Skeletal muscle cell (primary cell): ENCODE measurements around the gene RAB13.
A peak's percentile ranks its signal among the peaks of the same experiment; 100 is the strongest.

Source experiments
- DNase-seq: peaks from one replicate; pipeline ENCODE4 v3.0.0-alpha.2; 2010; ENCODE audit warnings: low read depth
- H3K4me3 ChIP-seq: 2 replicates; pipeline ENCODE4 v1.5.1; 2011; ENCODE audit warnings: low read depth, mild to moderate bottlenecking, control low read depth, low read length, moderate library complexity

Gene RAB13

GRCh38 chr1:153958961-153959260 lies 27.2 kb downstream of the RAB13 start:
- no peak for DNase-seq
- no peak overlapping the region for H3K4me3 ChIP-seq

GRCh38 chr1:153958111-153958960 lies 27.8 kb downstream of the RAB13 start, which contains the start of gene CRTC2:
CRTC2 (minus strand) TSS chr1:153958612; CDS start chr1:153958497, 115 bp downstream.
- peak within 1 kb of the TSS; percentile 76 for H3K4me3 ChIP-seq
- peak; percentile 94 for DNase-seq

DNA sequence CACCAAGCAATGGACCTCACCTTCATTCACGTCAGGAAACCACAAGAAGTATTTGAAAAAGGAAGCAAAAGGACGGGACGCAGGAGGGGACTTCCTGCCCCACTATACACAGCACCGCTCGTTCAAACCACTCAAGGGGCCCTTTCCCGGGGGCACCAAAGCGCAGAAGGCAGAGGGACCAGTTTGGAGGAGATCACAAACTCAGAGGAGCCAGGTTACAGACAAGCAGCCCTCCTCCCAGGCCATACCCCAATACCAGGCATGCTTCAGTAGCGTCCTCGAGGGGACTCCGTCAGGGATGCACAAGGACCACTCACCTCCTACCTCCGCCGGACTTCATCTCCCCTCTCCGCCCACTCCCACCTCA lies 28.4 kb downstream of the RAB13 start:
- peak overlapping the region; percentile 76 for H3K4me3 ChIP-seq
- no peak for DNase-seq

GRCh38 chr1:153956997-153957715 lies 29.0 kb downstream of the RAB13 start:
- H3K4me3 ChIP-seq, result peak overlapping the region; percentile 76
- DNase-seq, result no peak

DNA sequence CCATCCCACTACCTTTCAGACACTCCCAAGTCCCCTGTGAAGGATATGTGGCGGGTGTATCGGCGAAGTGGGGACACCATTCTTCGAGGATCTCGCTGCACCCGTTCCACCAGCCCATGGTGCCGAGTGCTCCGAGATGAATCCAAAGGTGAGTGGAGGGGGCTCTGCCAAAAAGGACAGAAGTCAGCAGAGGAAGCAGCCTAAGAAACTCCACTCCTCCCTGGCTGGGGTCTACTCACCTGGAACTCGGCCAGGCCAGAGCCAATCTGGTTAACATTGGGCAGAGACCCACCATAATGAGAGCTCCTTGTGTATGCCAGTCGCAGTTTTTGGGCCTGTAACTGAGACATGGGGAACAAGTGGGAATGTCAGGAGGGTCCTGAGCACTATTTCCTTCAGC lies 31.3 kb downstream of the RAB13 start:
- DNase-seq, result no peak
- no peak overlapping the region for H3K4me3 ChIP-seq

DNA sequence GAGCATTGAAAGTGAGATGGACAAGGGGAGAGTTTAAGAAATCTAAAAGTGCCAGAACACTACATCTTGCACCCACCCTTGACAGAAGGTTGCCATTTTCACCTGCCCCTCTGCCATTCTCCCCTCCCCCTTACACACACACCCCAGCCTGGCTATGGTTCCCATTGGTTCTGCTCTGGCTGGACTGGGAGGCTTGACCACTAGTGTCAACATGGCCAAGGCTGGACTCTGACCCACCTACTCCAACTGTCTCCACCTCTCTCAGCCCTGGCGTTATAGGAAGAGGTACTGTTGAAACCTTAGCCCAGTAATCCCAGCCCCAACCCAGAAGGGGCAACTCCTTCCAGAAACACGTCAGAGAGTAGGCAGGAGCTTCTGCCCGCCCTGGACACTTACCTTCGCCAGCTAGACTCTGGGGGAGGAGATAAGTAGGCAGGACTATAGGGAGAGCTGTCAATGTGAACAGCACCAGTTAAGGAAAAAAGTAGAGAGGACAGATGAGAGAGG lies 32.2 kb downstream of the RAB13 start:
- H3K4me3 ChIP-seq, result no peak overlapping the region
- no peak for DNase-seq

DNA sequence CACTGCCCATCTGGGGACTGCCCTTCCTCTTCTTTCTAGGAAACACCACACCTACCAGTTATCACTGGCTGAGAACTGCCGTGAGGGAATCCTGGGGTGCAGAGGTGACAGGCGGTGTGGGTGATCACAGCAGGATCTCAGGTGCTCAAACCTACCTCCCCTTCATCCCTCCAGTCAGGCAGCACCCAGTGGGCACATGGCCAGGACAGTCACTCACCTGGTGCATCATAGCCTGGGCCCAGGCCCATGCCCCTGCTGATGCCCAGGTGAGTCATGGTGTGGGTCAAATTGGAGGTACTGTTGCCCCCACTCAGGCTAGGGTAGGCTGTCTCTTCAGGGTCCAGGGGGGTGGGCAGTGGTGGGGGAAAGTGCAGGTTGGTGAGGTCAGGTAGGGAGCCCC lies 34.3 kb downstream of the RAB13 start:
- DNase-seq, result no peak
- no peak overlapping the region for H3K4me3 ChIP-seq

- H3K4me3 ChIP-seq, result no peak overlapping the region
- no peak for DNase-seq
Observed at GRCh38 chr1:153951183-153951582, 35.0 kb downstream of the RAB13 start.

- H3K4me3 ChIP-seq, result peak within 1 kb of the TSS; percentile 83
- no peak for DNase-seq
Observed at GRCh38 chr1:153946622-153947241, 39.4 kb downstream of the RAB13 start, which contains the start of gene DENND4B. DENND4B (minus strand) TSS chr1:153946718; CDS start chr1:153944374, 2,344 bp downstream.

DNA sequence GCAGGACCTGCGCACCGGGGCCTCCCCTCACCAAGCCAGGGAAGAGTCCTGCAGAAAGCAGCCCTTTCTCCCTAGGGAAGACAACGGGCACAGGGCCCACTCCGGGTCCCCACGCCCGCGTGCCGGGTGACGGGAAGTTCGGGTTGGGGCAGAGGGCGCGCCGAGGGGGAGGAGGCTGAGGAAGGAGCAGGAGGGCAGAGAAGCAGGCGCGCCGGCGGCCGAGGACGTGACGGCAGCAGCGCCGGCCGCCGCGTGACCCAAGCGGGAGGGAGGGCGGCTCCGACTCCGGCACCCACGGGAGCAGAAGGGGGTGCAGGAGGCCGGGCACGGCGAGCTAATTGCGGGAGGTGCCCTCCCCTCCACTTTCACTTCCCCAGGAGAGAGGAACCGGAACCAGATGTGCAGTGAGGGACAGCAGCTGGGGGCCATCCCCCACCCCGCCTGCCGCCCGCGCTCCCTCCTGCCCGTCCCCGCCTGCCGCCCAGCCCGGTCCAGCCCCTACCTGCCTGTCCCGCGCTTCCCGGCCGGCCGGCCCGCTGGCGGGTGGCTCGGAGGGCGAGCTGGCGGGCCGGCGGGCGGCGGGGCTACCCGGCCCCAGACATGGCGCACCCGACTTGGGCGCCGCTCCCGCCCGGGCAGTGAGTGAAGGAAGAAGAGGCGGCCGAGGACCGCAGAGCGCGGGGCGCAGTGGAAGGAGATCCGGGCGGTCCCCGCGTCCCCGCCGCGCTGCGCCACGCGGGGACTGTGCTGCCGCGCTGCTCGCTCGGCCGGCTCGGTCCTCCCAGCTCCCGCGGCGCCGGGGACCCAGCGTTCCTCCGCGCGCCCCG lies 40.1 kb downstream of the RAB13 start:
- no peak for DNase-seq

GRCh38 chr1:153945131-153945794 lies 40.9 kb downstream of the RAB13 start:
- peak overlapping the region; percentile 83 for H3K4me3 ChIP-seq
- no peak for DNase-seq

More for the DNA sequence above, 40.1 kb downstream of the RAB13 start:
- H3K4me3 ChIP-seq, result peak overlapping the region; percentile 83

DNA sequence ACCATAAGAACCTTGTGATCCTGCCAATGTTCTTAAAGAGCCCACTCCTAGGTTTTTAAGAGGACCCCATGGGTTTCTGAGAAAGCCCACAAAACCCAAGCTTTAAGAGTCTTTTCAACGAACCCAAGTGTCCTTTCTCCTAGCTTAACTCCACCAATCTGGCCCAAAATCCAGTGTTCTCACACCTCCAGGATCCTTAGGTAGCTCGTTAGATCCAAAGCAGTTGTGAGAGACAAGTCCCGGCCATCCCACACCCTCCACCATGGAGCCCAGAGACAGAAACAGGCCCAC lies 41.4 kb downstream of the RAB13 start:
- DNase-seq, result no peak
- H3K4me3 ChIP-seq, result peak overlapping the region; percentile 83

DNA sequence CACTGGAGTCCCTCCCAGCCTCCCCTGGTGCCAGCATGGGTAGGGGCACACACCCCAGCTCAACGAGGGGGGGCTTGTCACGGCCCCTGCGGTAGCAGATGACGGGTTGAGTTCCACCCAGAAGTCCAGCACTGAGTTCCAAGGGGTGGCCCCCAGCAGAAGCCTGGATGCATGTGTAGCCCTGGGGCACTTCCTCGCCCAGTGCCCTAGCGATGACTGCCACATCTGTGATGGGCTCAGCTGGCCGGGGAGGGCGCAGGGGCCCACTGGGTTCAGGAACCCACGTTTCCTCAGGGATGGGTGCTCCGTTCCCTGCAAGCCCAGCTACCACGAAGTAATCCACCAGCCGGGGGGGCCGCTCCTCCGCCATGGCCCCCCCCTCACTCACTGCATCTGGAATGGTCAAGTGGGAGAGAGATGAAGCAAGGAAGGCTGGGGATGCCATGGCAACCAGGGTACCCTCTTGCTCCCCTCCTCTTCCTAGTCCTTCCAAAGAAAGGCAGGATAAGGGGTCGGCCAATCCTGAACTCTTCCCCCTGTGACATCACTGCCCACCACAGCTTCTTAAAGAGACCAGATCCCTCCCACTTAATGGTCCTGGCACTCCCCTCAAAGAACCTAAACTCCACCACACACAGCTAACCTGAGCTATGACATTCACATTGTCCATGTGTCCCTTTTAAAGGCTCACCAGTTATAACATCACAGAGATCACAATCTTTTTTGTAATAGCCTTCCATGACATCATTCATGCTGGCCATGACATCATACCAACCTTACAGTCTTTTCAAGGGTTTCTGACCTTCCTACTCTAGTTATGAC lies 41.9 kb downstream of the RAB13 start:
- no peak overlapping the region for H3K4me3 ChIP-seq
- no peak for DNase-seq

- DNase-seq, result no peak
- no peak overlapping the region for H3K4me3 ChIP-seq
Observed at GRCh38 chr1:153942766-153943549, 43.2 kb downstream of the RAB13 start.

GRCh38 chr1:153941826-153942725 lies 44.1 kb downstream of the RAB13 start:
- no peak overlapping the region for H3K4me3 ChIP-seq
- DNase-seq, result no peak

DNA sequence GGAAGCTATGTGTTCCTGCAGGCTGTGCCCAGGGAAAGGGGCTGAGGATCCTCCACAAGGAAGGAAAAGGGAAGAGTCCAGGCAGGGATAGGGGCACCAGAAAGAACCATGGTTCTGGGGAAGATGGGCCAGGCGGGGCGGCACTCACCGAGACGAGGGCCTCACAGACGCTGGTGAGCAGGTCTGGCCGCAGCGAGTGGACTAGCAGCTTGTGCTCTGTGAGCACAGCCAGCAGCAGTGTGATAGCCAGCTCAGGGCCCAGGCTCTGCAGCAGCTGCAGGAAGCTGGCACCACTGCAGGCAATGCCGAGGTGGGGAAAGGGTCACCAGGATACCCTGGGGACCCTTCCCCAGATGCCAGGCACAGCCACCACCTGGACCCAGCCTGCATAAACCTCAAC lies 45.4 kb downstream of the RAB13 start:
- no peak for DNase-seq
- H3K4me3 ChIP-seq, result no peak overlapping the region

DNA sequence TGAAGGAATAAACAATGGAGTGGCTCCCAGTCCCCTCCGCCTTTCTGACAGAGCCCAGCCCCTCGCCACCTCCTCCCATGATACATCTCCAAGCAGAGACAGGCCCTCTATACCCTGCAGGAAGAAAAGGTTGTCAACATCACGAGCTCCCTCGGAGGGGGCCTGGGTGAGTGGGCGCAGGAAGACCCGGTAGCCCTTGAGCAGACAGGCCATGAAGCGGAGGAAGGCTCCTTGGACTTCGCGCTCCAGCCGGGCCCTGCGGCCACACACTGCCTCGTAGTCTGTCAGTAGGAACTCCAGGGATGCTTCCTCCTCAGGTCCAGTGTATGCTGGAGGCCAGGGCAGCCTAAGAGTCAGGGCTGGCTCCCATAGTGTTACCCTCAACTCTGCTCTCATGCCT lies 46.7 kb downstream of the RAB13 start:
- no peak for DNase-seq
- no peak overlapping the region for H3K4me3 ChIP-seq
